CD4-positive, CD25-positive, alpha-beta regulatory T cell (primary cell): ENCODE measurements around the gene SEMA3D. TPM values are rescaled to one million over a fixed set of nuclear protein-coding genes. Genes with fewer than 3 reads are reported as not detected.

Experiments
- ATAC-seq, 2 donors: fragments of 150-1000 bp; cut with Tn5 transposase; one replicate each; pipeline ENCODE4 v1.10.0; 2021; ENCODE audit warnings: low read depth in 2 of 2, moderate number of reproducible peaks in 2 of 2, moderate library complexity in 1 of 2
- DNase-seq, 3 donors: peaks; one replicate each; pipeline versions ENCODE4 v3.0.0 to v3.0.0-alpha.2; 2012 to 2022; ENCODE audit warnings: mixed read lengths in 1 of 3
- H3K27ac ChIP-seq: one replicate; pipeline ENCODE4 v1.7.0; 2013; ENCODE audit warnings: mild to moderate bottlenecking, low read length; ENCODE audit not compliant: insufficient read depth, poor library complexity, severe bottlenecking
- H3K27me3 ChIP-seq: one replicate; pipeline ENCODE4 v1.7.0; 2013; ENCODE audit warnings: low read length; ENCODE audit not compliant: control insufficient read depth, insufficient read depth
- H3K36me3 ChIP-seq: one replicate; pipeline ENCODE4 v1.7.0; 2013; ENCODE audit warnings: mild to moderate bottlenecking, low read length, moderate library complexity; ENCODE audit not compliant: control insufficient read depth, insufficient read depth
- H3K4me1 ChIP-seq: 2 replicates; pipeline ENCODE4 v1.7.0; 2013; ENCODE audit warnings: mild to moderate bottlenecking, low read length; ENCODE audit not compliant: insufficient read depth, control insufficient read depth, poor library complexity, severe bottlenecking
- H3K4me3 ChIP-seq: one replicate; pipeline ENCODE4 v1.7.0; 2013; ENCODE audit warnings: low read depth, mild to moderate bottlenecking, low read length, moderate library complexity
- H3K9me3 ChIP-seq, 2 experiments: 1 replicate in 1 of 2; 2 replicates in 1 of 2; pipeline ENCODE4 v1.7.0; 2013; ENCODE audit warnings: low read length in 2 of 2, mild to moderate bottlenecking in 1 of 2, moderate library complexity in 1 of 2; ENCODE audit not compliant: control insufficient read depth in 2 of 2
- H3K27ac Mint-ChIP-seq, 3 donors: one replicate each; pipeline ENCODE4 v1.8.0; 2020 to 2022; ENCODE audit warnings: mild to moderate bottlenecking in 3 of 3, mixed read lengths in 3 of 3, moderate library complexity in 2 of 3
- H3K27me3 Mint-ChIP-seq: one replicate; pipeline ENCODE4 v1.8.0; 2022; ENCODE audit warnings: mild to moderate bottlenecking, mixed read lengths
- H3K36me3 Mint-ChIP-seq: one replicate; pipeline ENCODE4 v1.8.0; 2020; ENCODE audit warnings: mixed read lengths
- H3K4me1 Mint-ChIP-seq, 4 donors: one replicate each; pipeline ENCODE4 v1.8.0; 2020 to 2022; ENCODE audit warnings: mixed read lengths in 4 of 4, mild to moderate bottlenecking in 1 of 4
- H3K4me3 Mint-ChIP-seq, 4 donors: one replicate each; pipeline ENCODE4 v1.8.0; 2020 to 2022; ENCODE audit warnings: mild to moderate bottlenecking in 4 of 4, mixed read lengths in 4 of 4, moderate library complexity in 3 of 4
- H3K9me3 Mint-ChIP-seq, 7 donors: one replicate each; pipeline ENCODE4 v1.8.0; 2020 to 2022; ENCODE audit warnings: mixed read lengths in 7 of 7, mild to moderate bottlenecking in 3 of 7, moderate library complexity in 2 of 7
- polyA plus RNA-seq, 4 donors: library from polyadenylated mRNA; unstranded; fragments of 300-500 nt; fragmentation: Illumina TruSeq; gene quantifications; one replicate each; pipeline ENCODE4 v1.2.3, GENCODE V29; 2021
- total RNA-seq: library from RNA; stranded (reverse); gene quantifications from one replicate; pipeline ENCODE4 v1.2.3, GENCODE V29; 2022

Gene SEMA3D
- total and polyA plus RNA-seq, 5 donors from 2014 or later = not detected

DNA sequence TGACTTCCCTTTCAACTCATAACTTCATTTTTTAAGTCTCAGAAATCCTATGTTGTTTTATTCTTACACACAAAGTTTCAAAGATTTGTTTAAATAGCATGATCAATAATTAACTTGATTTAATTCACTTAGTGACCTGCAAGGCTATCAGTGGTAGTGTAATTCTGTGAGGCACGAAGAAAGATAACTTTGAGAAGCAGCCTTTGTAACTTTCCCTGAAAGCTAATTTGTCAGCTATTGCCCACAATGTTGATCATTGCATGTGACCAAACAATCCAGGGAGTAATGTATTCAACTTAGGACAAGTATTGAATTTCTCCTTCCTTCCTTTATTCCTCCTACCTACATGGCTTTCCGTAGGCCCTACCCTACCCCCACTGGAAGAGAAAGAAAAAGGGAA, 111.0 kb downstream of the SEMA3D start:
- DNase-seq (no peak), ATAC-seq (no peak)
- no peak overlapping the region for H3K4me3 Mint-ChIP-seq
- H3K4me1 ChIP-seq = no peaks in the 10 kb centered on the region
- peaks cover 0 to 4% (median 0%) of the 10 kb centered on the region in 7 donors for H3K9me3 Mint-ChIP-seq
- H3K4me1 Mint-ChIP-seq = no peaks in the 10 kb centered on the region
- H3K27ac ChIP-seq = no peak overlapping the region
- H3K27me3 ChIP-seq = no peaks in the 10 kb centered on the region
- no peaks in the 10 kb centered on the region for H3K27me3 Mint-ChIP-seq
- no peaks in the 10 kb centered on the region for H3K36me3 ChIP-seq
- no peaks in the 10 kb centered on the region for H3K36me3 Mint-ChIP-seq
- peaks cover 0 to 7% of the 10 kb centered on the region in 2 experiments for H3K9me3 ChIP-seq
- H3K4me3 ChIP-seq = no peak overlapping the region
- H3K27ac Mint-ChIP-seq = no peak overlapping the region

DNA sequence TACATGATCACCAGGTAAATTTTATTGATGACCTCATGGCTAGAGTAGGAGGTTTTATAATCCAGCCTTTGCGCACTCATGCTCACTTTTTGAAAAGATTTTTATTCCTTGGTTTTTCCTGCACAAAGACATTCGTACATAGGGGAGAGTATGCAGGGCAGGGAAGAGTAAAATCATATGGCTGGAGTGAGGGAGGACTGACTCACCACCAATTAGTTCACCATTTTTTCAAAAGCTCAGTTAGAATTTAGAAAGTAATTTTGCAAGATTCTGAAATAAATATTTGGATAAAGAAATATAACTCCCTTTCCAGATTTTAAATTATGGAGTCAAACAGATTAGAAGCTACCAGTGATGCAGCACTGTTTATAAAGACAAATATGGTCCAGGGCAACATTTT, 111.9 kb downstream of the SEMA3D start:
- Mint-ChIP-seq H3K36me3 (no peaks in the 10 kb centered on the region), H3K27ac (no peak overlapping the region)

DNA sequence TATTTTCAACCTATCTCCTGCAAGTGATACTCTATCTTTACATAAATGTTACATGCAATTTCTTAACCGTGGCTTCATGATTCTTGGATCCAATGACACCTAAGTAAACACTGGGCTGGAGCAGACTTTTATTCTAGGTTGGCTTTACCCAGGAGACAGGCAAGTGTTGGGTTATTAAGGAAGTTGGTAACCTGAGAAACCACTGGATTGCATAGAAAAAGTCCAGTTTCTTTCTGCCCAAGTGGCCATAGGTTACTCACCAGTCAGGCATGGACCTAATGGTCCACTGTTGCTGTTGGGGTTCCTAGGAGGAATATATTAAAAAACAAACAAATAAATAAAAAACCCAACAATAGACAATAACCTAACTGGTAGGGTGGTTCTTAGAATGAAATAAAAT, 112.8 kb downstream of the SEMA3D start:
- H3K27me3 Mint-ChIP-seq = no peaks in the 10 kb centered on the region
- H3K9me3 ChIP-seq = peaks cover 0 to 7% of the 10 kb centered on the region in 2 experiments
- H3K4me1 ChIP-seq = no peaks in the 10 kb centered on the region
- H3K9me3 Mint-ChIP-seq = peaks cover 0 to 8% (median 2%) of the 10 kb centered on the region in 7 donors
- DNase-seq (no peak), ATAC-seq (no peak)
- no peak overlapping the region for H3K4me3 Mint-ChIP-seq
- H3K36me3 Mint-ChIP-seq = no peaks in the 10 kb centered on the region
- H3K27ac ChIP-seq = no peak overlapping the region
- no peaks in the 10 kb centered on the region for H3K4me1 Mint-ChIP-seq
- H3K27me3 ChIP-seq = no peaks in the 10 kb centered on the region
- H3K36me3 ChIP-seq = no peaks in the 10 kb centered on the region
- H3K27ac Mint-ChIP-seq = no peak overlapping the region
- H3K4me3 ChIP-seq = no peak overlapping the region

More for the DNA sequence above, 111.9 kb downstream of the SEMA3D start:
- H3K36me3 ChIP-seq = no peaks in the 10 kb centered on the region
- Mint-ChIP-seq H3K27me3 (no peaks in the 10 kb centered on the region), H3K4me1 (no peaks in the 10 kb centered on the region), H3K9me3 (peaks cover 0 to 8% (median 2%) of the 10 kb centered on the region in 7 donors), H3K4me3 (peak overlapping the region in 1 of 4 donors; percentile 43)
- H3K4me3 ChIP-seq = no peak overlapping the region
- H3K27me3 ChIP-seq = no peaks in the 10 kb centered on the region
- no peaks in the 10 kb centered on the region for H3K4me1 ChIP-seq
- peaks cover 0 to 7% of the 10 kb centered on the region in 2 experiments for H3K9me3 ChIP-seq
- ATAC-seq = no peak
- no peak for DNase-seq
- H3K27ac ChIP-seq = no peak overlapping the region

DNA sequence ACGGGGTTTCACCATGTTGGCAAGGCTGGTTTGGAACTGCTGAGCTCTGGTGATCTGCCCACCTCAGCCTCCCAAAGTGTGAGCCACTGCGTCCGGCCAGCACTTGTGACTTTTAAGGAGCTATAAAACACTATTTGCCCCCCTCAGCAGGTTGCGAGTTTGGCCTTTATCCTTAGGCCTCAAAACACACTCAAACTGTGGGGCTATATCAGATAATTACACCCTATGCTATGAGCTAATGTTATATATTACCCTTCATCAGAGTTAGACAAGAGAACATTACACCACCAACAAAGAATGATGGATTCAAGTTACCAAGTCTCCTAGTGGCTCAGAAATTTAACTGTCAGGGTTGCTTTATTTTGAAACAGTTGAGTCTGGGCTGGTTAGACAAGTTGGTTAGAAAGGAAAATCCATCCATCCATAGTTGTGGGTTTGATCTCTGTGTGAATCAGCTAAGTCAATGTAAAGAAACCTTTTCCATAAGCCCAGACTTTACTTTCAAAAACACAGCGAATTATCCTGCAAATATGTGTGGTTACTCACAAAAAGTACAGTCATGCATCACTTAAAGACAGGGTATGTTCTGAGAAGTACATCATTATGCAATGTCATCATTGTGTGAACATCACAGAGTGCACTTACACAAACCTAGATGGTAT, 115.8 kb downstream of the SEMA3D start:
- Mint-ChIP-seq H3K4me3 (no peak overlapping the region), H3K36me3 (no peaks in the 10 kb centered on the region), H3K9me3 (peaks cover 0 to 7% (median 2%) of the 10 kb centered on the region in 7 donors), H3K27ac (no peak overlapping the region), H3K4me1 (no peaks in the 10 kb centered on the region), H3K27me3 (no peaks in the 10 kb centered on the region)
- DNase-seq (no peak), ATAC-seq (no peak)
- Histone ChIP-seq H3K9me3 (peaks cover 0 to 7% of the 10 kb centered on the region in 2 experiments), H3K4me1 (no peaks in the 10 kb centered on the region), H3K27me3 (no peaks in the 10 kb centered on the region), H3K27ac (no peak overlapping the region), H3K36me3 (no peaks in the 10 kb centered on the region), H3K4me3 (no peak overlapping the region)

DNA sequence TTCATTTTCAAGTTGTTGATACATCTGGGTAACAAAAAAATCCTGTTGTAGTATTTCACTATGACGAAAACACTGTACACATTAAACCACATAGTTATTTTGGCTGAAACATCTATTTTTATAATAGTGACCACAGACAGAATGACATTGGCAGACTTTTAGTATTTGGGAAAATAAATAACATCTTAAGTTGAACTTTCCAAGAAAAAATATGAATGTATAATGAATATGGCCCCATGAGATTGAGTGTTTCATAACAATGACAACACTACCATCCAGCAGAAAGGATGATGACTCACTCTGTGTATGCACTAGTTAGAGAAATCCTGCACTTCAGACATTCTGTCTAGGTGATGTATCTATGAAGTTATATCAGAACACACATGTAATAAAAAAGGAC, 118.1 kb downstream of the SEMA3D start:
- H3K27me3 Mint-ChIP-seq = no peaks in the 10 kb centered on the region
- H3K27ac Mint-ChIP-seq = no peak overlapping the region
- no peaks in the 10 kb centered on the region for H3K4me1 Mint-ChIP-seq
- H3K4me1 ChIP-seq = no peaks in the 10 kb centered on the region
- H3K36me3 Mint-ChIP-seq = no peaks in the 10 kb centered on the region
- H3K9me3 Mint-ChIP-seq = peaks cover 0 to 6% (median 4%) of the 10 kb centered on the region in 7 donors
- DNase-seq (no peak), ATAC-seq (no peak)
- H3K27ac ChIP-seq = no peak overlapping the region
- H3K4me3 Mint-ChIP-seq = no peak overlapping the region
- no peaks in the 10 kb centered on the region for H3K27me3 ChIP-seq
- H3K36me3 ChIP-seq = no peaks in the 10 kb centered on the region
- H3K9me3 ChIP-seq = peaks cover 0 to 7% of the 10 kb centered on the region in 2 experiments
- H3K4me3 ChIP-seq = no peak overlapping the region

DNA sequence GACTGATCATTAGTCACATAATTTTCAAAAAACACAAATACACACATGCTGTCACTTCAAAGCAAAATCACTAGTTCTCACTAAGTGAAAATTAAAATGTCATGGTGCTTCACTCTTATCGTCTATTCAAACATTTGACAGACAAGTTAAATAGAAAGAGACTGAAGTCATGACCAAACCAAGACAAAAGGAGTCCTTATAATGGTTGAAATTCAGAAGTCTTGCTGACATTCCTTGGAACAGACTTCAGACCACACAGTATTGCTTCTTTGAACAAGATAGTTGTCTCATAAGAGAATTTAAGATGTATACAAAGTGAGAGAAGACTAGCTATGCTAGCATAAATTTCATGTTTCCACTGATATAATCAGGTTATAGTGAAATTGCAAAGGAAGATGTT, 119.5 kb downstream of the SEMA3D start:
- no peaks in the 10 kb centered on the region for H3K36me3 ChIP-seq
- Mint-ChIP-seq H3K27ac (no peak overlapping the region), H3K4me1 (no peaks in the 10 kb centered on the region), H3K9me3 (peaks cover 2 to 13% (median 5%) of the 10 kb centered on the region in 7 donors), H3K36me3 (no peaks in the 10 kb centered on the region), H3K4me3 (no peak overlapping the region), H3K27me3 (no peaks in the 10 kb centered on the region)
- no peaks in the 10 kb centered on the region for H3K27me3 ChIP-seq
- H3K4me1 ChIP-seq = no peaks in the 10 kb centered on the region
- H3K4me3 ChIP-seq = no peak overlapping the region
- no peak for DNase-seq
- H3K9me3 ChIP-seq = peaks cover 0 to 7% of the 10 kb centered on the region in 2 experiments
- ATAC-seq = no peak
- no peak overlapping the region for H3K27ac ChIP-seq

DNA sequence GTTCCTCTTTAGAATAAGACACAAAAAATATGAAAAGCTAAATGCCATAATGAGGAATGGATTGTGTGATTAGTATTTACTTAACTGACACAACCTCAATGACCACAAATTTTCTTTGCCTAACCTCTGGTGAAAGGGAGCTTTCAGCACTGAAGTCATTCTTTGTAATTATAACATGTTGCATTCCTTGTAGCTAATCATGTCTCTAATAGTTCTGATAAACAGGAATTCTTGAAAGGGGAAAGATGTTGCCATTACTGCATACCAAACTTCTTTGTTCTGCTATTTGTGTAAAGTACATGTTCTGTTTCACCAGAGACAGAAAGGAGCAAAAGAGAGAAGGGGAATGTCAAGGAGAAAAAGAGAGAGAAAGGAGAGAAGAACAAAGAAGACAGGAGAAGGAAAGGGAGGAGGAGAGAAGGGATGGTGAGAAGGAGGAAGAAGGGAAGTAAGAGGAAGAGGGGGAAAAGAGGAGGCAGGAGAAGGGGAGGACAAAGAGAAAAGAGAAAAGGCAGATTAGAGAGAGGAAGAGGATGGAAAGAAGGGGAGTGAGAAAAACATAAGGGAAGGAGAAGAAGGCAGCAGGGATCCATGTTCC, 120.9 kb downstream of the SEMA3D start:
- ATAC-seq (no peak), DNase-seq (no peak)
- no peaks in the 10 kb centered on the region for H3K36me3 ChIP-seq
- no peaks in the 10 kb centered on the region for H3K4me1 ChIP-seq
- Mint-ChIP-seq H3K27ac (no peak overlapping the region), H3K4me3 (no peak overlapping the region), H3K9me3 (peaks cover 2 to 17% (median 5%) of the 10 kb centered on the region in 7 donors), H3K4me1 (no peaks in the 10 kb centered on the region), H3K27me3 (no peaks in the 10 kb centered on the region), H3K36me3 (no peaks in the 10 kb centered on the region)
- no peaks in the 10 kb centered on the region for H3K9me3 ChIP-seq
- H3K27me3 ChIP-seq = no peaks in the 10 kb centered on the region
- no peak overlapping the region for H3K4me3 ChIP-seq
- no peak overlapping the region for H3K27ac ChIP-seq

DNA sequence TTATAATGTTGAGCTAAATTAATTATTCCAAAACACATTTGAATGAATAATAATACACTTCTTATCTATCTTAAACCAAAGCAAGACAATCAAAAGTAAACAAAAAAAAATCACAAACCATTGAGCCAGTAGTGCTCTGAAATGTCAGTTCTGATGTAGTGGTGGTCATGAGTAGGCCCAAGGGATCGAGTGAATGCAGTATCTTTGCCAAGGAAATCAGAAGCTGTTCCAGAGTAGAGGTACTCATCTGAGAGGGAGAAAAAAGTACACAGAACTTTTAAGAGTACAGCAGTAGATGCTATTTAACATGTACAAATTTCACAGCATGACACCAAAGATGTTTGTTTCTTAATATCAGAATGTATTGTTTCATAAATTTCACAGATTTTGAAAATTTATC, 121.5 kb downstream of the SEMA3D start:
- Histone ChIP-seq H3K4me3 (no peak overlapping the region), H3K4me1 (no peaks in the 10 kb centered on the region), H3K9me3 (no peaks in the 10 kb centered on the region), H3K36me3 (no peaks in the 10 kb centered on the region), H3K27ac (no peak overlapping the region), H3K27me3 (no peaks in the 10 kb centered on the region)
- no peak overlapping the region for H3K4me3 Mint-ChIP-seq
- H3K36me3 Mint-ChIP-seq = no peaks in the 10 kb centered on the region
- DNase-seq (no peak), ATAC-seq (no peak)
- no peaks in the 10 kb centered on the region for H3K27me3 Mint-ChIP-seq
- peaks cover 2 to 22% (median 6%) of the 10 kb centered on the region in 7 donors for H3K9me3 Mint-ChIP-seq
- no peaks in the 10 kb centered on the region for H3K4me1 Mint-ChIP-seq
- H3K27ac Mint-ChIP-seq = no peak overlapping the region
